ENCODE results near the gene AADACL4.
A peak's percentile ranks its signal among the peaks of the same experiment; 100 is the strongest.

AADACL4 gene

DNA sequence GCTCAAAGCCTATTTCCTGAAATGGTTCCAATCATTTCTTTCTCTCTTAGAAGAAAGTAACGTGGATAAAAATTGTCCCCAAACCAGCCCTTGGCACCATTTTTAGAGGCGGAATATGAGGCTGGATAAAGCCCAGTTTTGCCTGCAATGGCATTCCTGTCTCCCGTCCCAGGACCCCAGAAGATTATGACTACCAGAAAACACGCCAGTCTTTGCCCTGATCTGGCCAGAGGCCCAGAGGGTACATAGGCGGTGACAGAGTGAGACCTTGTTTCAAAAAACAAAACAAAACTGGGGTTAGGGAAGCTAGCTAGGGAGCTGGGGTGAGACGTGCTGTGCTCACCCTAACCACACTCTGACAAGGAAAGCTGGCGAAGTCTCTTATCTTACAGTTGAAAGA is at the start of gene AADACL4:
Gene AADACL4, plus strand, starts transcription at position 301 of the 400 bp plus-strand sequence. CDS start 462 bp downstream, outside the sequence.
- peak; percentile 29 for DNase-seq

DNA sequence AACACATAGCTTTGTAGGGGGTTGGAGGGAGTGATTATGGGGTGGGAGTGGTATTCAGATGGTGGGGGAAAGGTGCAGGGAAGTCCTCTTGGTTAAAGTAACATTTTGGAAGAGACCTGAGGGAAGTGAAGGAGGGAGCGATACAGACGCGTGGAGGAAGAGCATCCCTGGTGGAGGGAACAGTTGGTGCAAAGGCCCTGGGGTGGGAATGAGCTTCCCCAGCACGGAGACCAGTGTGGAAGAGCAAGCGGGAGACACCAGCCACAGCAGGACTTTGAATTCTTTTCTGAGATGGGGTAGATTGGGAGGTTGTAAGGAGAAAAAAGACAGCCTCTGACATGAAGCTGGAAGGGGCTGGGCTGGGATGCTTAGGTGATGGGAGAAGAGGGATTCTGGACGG is 49.4 kb upstream of the AADACL4 start:
- DNase-seq = no peak

DNA sequence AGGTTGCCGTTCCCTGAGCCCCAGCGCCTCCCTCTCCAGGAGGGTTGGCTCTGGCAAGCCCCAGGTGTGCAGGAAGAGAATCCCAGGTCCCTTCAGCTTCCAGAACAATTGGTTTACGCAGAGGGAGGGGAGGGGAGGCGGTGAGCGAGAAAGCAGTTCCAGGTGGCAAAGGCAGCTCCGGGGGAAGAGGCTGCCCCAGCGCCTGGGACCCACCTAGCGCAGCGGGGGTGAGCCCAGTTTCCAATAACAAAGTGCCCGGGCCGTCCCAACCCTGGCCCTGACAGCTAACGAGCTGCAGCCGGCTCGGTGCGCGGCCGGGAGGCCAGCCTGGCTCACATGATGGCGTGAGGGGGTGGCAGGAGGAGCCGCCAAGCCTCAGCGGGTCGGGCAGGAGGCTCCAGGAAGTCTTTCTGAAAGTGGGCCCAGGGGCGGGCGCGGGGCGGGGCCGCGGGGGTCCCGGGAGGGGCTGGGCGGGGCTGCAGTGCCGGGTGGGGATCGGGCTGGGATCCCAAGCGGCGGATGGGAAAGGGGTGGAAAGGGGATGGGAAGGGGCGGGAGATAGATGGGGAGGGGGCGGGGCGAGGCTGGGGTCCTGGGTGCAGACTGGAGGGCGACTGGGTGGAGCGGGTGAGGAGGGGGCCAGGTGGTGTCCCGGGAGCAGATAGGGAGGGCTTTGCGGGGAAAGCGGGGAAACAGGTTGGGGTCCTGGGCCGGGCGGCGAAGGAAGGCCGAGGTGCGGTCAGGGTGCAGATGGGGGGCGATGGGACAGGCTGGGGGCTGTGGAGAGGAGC is 48.7 kb upstream of the AADACL4 start:
- DNase-seq = peak; percentile 37

DNA sequence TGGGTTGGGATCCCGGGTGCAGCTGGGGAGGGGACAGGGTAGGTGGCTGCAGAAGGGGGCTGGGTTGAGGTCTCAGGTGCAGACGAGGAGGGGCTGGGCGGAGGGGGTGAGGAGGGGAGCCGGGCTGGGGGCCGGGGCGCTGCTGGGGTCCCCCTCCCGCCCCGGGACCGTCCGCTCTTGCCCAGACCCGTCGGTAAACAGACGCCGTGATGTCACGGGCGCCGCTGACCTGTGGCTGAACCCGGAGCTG is 48.2 kb upstream of the AADACL4 start:
- no peak for DNase-seq

DNA sequence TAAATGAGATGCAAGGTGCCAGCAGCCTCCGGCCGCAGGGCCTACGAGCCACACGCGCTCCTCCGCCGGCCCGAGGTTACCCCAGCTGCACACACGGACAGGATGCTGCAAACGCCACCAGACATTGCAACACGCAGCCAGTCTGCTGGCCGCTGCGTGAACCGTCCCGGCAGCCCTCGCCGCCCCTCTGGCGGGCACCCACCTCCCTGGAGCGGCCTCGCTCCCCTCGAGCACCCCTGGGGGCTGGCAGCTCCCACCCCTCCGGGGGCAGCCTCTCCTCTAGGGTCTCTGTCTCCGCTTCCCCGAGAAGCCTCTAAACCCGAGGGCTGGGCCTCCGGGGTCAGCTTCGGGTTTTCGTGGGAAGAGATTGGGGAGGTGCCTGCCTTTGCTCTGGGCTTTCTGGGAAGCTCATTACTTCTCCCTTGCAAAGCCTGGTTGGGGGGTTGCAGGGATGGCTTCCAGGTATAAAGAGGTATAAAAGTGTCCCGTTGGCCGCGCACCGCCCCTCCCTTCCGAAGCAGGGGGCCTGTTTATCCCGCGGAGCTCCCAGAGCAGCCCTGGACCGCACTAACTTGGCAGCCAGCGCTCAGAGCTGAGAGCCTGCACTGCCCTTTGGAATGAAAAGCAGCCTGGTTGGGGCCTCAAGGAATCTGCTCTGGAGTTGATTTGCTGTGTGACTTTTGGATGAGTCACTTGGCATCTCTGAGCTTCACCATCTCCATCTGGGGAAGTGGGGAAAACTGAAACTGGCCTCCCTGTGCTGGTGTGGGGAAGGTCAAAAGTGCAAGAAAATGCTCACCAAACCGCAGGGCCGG is 47.7 kb upstream of the AADACL4 start:
- peak; percentile 60 for DNase-seq

DNA sequence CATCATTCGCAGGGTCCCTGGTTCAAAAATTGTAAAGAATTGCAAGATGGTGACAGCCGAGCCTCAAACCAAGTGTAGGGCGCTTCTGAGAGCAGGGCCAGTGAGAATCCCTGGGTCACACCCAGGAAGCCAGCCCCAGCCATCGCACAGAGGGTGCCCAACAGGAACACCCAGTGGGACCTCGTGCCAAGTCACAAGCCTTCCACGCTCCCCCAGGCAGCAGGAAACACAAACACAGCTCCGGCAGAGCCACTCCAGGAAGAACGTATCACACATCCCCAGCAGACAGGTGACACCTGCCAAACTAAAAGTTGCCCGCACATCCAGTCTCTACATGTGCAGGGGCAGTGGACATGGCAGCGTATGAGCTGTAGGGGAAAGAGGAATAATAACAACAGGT is 46.1 kb upstream of the AADACL4 start:
- DNase-seq = no peak

DNA sequence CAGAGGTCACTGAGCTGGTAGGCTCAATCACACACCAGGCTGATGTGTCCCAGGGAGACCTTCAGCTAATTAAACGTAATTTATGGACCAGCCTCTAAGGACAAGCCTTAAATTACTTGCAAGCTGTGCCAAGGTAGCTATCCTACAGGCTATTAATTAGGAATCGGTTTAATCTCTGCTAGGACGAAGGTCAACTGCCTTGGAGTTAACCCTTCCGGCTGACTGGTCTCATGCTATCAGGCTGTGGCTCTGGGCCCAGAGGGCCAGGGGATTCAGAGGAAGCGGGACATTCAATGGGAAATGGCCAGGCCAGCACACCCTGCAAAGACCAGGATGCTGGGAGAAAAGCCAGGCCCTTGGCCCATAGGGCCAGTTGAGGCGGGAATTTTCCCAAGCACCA is 44.9 kb upstream of the AADACL4 start:
- DNase-seq = no peak

DNA sequence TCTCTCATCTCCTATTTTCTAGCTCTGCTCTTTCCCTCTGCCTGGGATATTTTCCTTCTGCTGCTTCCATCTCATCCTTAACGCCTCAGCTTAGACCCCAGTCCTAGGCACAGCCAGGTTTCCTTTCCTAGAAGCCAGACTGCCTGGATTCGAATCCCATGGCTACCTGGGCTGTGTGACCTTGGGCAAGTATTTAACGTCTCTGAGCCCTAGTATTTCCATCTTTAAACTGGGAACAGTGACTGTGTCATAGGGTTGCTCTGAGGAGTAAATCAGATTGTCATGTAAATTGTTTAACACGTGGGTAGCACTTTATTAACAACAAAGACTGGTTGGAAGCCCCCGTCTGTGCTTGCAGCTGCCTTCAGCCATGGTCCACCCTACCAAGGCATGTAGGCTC is 44.2 kb upstream of the AADACL4 start:
- DNase-seq = no peak

DNA sequence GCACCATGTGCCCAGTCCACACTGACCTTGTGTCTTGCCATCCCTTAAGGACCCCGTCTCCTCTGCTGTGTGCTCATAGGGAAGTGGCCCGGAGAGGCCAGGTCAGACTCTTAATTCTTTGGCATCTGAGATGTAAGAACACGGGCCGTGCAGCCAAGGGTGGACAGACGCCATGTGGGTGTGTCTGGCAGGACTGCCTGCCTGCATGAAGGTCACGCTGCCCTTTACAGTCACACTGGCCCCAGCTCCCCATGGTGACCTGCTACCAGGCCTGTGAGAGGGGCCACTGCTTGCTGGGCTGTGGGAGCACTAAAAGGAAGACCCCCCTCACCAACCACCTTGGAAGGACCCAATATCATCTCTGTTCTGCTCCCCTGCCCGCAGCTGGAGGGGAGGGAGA is 43.5 kb upstream of the AADACL4 start:
- no peak for DNase-seq

DNA sequence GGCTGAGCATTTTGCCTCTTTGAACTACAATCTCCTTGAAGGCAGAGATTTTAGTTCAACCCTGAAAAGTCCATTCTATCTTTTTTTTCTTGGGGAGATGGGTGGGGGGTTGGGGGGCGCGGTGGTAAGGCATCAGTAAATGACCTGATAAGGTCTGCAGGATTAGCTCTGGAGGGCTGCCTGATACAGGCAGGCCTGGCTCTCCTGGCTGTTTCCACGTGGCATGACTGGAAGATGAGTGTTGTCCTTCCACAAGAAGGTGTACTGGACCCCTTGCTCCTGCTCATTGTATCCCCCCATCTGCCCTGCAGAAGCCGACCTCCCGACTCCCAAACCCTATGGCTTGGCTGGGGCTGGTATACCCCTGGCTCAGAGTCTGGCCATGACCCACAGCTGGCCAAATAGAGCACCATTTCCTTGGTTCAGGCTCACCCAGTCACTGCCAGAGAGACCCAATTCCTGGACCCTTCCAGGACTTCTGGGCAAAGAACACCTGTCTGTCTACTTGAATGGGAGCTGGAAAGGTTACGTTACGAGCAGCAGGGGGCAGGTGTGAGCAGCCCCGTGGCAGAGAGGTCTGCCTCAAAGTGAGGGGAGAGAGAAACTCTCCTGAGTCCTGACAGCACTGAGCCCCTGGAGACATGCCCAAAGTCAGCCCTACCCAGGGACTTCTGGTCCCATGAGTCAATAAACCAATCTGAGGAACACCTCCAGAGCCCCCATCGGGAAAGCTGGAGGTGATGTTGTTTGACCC is 42.8 kb upstream of the AADACL4 start:
- peak; percentile 54 for DNase-seq

DNA sequence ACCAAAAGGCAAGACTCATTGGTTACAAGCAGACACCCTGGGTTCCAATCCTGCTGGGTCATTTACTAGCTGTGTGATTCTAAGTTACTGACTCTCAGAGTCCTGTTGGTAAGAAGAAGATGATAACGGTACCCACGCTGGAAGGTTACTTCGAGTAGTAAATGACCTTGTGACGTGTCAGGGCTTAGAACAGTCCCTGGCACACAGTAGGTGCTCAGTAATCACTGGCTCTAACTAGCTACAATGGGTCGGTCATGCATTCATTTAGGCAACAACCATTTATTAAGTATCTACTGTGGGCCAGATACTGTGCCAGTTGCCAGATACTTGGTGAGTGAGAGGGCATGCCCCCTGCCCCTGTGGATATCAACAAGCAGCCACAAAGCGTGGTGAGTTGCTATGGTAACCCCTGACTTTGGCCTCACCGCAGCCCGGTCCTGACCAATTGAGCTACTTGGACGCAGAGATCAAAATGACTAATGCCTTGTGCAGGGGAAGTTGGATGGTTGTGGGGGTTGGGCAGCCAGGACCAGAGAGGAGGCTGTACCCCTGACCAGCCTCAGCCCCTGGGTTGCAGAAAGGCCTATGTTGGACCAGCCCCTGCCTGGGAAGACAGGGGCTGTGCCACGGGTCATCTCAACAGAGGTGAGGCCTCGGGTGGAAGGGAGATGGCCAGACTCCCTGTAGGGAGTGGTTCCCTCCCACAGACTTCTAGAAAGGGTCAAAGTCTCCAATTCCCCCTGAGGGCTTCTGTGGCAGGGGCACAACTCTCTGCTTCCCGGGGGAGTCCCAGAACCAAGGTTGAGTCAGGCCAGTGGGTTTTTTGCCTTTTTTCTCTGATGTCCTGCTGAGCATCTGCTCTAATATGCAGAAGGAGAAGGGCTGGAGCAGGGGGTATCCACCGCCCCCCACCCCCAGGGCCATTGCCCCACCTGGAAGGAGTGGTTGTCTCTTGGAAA is 41.9 kb upstream of the AADACL4 start:
- peak; percentile 88 for DNase-seq

DNA sequence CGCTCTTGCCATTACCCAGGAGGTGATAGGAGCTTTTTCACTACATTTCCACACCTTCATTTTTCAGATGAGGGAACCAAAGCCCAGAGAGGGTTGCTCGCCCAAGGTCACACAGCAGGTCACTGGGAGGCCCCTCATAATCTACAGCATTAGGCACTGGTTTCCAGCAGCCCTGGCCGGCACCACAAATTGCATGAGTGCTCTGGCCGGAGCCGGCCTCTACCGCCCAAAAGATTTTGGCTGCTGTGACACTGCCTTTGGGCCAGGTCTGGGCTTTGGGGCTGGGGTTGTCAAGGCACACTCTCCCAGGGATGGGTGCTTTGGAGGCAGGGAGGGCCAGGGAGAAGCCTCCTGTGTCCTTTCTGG is 41.2 kb upstream of the AADACL4 start:
- no peak for DNase-seq

DNA sequence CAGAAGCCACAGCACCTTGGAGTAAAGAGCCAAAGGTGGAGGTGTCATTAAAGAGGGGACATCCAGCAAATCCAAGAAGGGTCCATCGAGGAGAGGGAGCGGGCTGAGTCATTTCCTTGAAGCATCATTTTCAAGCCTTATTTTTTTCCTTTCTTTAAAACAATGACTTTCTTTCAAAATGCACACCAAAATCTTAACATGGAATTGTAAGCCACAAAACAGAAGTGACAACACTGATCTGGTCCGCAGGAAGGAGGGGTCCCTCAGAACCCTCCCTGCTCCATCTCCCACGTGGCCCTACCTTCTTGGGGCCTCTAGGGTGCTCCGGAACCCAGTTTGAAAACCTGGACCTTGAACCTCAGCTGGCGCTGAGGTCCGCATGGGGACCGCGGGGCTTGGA is 40.7 kb upstream of the AADACL4 start:
- DNase-seq = no peak

DNA sequence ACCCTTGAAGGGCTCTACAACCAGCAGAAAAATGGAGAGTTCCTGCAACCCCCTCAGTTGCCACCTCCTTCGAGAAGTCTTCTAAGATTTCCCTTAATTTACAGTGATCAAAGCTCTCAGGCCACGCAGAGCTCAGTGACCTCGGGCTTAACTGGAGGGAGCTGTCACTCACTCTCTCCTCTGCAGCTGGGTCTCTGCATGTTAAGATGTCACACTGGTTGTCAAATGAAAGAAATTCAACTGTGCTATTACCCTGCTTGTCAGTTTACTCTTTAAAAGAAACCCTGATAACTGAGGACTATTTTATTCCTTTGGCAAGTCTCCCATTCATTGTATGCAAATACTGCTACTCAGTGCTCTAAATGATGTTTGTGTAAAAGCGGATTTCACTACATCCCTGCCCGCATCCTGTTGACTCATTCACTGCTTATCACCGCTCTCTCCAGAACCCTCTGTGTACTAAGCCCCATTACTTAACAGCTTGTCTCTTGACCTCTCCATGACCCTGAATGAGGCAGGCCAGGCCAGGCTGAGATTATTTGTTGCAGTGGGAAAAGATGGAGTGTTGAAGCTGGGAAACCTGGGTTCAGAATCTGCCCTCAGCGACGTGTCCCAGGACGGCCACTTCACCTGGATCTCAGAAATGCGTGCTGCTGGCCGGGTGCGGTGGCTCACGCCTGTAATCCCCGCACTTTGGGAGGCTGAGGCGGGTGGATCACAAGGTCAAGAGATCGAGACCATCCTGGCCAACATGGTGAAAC is 39.6 kb upstream of the AADACL4 start:
- DNase-seq = peak; percentile 92

DNA sequence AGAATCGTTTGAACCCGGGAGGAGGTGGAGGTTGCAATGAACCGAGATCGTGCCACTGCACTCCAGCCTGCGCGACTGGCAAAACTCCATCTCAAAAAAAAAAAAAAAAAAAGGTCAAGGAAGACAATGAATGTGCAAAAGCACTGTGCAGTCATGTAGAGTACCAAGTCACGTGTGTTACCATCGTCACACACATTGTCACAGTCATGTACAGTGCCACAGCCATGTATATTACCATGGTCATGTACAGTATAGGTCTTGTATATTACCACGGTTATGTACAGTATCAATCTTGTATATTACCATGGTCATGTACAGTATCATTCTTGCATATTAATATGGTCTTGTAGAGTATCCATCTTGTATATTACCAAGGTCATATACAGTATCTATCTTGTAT is 38.9 kb upstream of the AADACL4 start:
- DNase-seq = no peak

DNA sequence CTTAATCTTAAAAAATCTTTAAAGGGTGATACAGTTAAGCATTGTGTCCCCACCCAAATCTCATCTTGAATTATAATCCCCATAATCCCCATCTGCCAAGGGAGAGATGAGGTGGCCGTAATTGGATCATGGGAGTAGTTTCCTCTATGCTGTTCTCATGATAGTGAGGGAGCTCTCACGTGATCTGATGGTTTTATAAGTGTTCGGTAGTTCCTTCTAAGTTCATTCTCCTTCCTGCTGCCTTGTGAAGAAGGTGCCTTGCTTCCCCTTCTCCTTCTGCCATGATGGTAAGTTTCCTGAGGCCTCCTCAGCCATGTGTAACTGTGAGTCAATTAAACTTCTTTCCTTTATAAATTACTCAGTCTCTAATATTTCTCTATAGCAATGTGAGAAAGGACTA is 36.6 kb upstream of the AADACL4 start:
- DNase-seq = no peak

DNA sequence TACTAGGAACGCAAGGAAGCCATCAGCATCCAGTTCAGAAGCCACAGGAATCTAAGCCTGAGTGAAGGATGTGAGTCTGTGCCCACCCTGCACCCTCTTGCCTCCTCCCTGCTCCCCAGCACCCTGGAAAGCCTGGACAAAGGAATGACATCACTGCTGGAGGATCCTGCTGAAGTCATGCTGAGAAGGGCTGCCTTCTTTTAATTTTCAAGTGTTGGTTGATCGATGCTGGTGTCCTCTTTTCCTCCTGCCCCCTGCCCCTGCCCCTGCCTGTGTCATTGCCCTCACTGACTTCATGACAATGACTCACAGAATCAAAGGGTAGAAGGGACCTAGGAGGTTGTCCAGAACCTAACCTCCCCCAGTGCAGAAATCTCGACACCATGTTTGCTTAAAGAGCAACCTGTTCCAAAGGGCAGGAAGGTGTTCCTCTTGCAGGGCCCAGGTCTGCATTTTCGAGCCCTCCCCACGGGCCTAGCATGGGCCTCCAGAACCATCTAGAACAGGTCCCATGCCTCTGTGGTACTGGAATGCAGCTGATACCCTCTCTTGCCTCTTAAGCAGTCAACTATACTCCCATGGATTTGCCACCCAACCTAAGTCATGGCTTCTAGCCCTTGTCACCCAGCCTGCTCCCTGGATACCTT is 35.5 kb upstream of the AADACL4 start:
- DNase-seq = no peak

DNA sequence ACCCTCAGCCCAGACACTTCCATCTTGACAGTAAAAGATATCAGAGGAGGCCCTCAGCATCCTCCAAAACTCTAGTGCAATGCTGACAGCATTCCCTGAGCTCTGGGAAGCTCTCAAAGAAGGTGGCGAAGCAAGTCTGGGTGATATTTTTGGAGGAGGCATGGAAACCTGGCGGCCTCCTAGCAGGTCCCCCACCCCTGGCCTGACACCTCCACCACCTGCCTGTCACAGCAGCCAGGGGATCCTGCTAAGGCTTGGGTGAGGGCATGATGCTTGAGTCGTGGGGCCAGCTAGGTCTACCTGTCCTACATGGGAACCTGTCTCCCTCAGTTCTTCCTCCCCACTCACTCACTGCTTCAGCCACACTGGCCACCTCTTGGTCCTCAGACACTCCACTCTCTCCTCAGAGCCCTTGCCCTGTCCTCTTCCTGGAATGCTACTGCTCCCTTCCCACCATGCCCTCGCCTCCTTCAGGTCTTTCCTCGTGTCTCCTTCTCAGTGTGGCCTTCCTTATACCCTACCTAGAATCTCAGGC is 34.3 kb upstream of the AADACL4 start:
- no peak for DNase-seq

DNA sequence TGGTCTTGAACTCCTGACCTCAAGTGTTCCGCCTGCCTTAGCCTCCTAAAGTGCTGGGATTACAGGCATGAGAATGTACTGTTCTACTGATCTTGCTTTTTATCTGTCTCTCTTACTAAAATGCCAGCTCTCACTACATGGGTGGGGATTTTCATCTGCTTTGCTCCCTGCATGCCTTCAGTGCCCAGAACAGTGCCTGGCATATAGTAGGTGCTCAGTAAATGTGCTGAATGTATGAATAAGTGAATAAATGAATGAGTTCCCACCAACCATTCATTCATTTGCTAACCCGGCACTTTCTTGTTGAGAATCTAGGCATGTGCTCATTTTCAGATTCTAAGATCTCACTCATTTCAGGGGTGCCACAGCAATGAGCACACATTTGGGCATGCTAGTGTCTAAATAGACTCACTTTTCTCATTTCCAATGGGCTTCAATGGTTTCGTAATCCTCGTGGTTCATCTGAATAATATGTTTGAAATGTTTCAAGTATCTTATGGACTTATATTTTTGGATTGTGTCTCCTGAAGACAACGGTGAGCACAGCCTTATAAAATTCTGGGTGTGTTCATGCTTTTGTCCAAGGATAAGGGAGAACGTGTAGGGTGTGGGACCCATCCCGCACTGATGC is 33.5 kb upstream of the AADACL4 start:
- DNase-seq = no peak

DNA sequence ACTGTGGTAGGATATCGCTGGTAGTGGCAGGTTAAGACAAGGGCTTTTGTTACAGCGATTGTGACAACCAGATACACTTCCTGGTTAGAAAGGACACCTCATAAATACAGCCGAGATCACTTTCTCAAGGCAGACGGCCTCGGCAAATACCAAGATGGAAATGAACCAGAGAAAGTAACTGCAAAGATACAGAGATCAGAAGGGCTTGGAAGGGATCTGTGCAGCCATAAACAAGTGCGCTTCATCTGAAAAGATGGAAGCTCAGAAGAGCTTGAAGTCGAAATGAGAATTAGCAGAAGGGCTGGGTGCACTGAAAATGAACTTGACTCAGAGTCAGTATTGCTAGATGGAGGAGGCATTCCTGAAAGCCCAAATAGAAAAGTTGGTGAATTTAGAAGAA is 32.9 kb upstream of the AADACL4 start:
- DNase-seq = no peak

DNA sequence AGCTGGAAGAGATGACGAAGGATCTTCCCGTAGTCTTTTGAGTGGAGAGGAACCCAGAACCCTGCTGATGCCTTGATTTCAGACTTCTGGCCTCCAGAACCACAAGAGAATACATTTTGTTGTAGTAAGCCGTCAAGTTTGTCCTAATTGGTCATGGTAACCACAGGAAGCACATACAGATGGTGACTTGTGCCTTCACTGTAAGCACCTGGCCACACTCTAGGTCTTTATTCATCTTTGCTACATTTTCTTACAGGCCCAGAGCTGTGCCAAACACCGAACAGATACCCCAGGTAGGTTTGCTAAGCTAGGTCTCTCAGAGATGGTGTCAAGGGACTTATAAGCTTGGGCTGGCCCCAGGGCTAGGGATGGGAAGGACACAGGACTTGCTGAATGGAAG is 30.7 kb upstream of the AADACL4 start:
- no peak for DNase-seq

All from hematopoietic multipotent progenitor cell treated with erythropoietin and hydrocortisone succinate and interleukin-3 and kit ligand, for 4 days (in vitro differentiated cells).